ENCODE data around the gene SYNGR3. TPM values are rescaled to one million over a fixed set of nuclear protein-coding genes. Genes with fewer than 3 reads are reported as not detected.

Gene SYNGR3
- total and polyA plus RNA-seq, 2 of the 13 experiments (the other 11 are each of a cell fraction or from before 2014, with no cell fraction given), result 0.97 to 5.7 TPM

GRCh38 chr16:1984347-1985225 lies 5.2 kb upstream of the SYNGR3 start:
- intact Hi-C loops (cut with micrococcal nuclease; ENCODE audit: unreplicated experiment), result no loop called here
- DNase-seq (ENCODE audit: low spot score) (peak; percentile 39), FAIRE-seq (no peak), ATAC-seq (peak; percentile 11)
- Histone ChIP-seq H3K79me2 (ENCODE audit: insufficient read depth, low read length) (peaks cover 13% of the 10 kb centered on the region), H3K27ac (ENCODE audit: extremely low read length, insufficient read depth, low read length) (peak overlapping the region; percentile 97), H2AFZ (ENCODE audit: low read length) (no peak overlapping the region), H3K36me3 (replicated peaks in 1 of 2; ENCODE audit: control insufficient read depth in 1 of 2, insufficient read depth in 2 of 2, low read length in 2 of 2) (peaks cover 12 to 15% of the 10 kb centered on the region in 2 experiments; a peak in 4 of 5 replicates), H3K4me3 (replicated peaks in 1 of 3; ENCODE audit: insufficient read depth in 1 of 3, low read depth in 2 of 3, low read length in 3 of 3) (peak overlapping the region; percentile 81 to 93 (median 84)), H3K4me2 (ENCODE audit: low read depth, low read length) (peak overlapping the region; percentile 98), H3K27me3 (ENCODE audit: control insufficient read depth in 1 of 2, insufficient read depth in 2 of 2, low read length in 2 of 2) (peaks cover 0 to 4% of the 10 kb centered on the region in 2 experiments; a peak in 1 of 5 replicates), H3K9me3 (ENCODE audit: low read length) (no peaks in the 10 kb centered on the region), H4K20me1 (ENCODE audit: insufficient read depth, low read length) (no peaks in the 10 kb centered on the region), H3K9ac (ENCODE audit: insufficient read depth, low read depth, low read length) (peak overlapping the region; percentile 95), H3K4me1 (ENCODE audit: insufficient read depth, low read length) (peaks cover 62% of the 10 kb centered on the region)
- WGBS (ENCODE audit: low lambda C conversion rate), result 0% methylated on average over 13 of the region's 58 CpGs
- BruUV-seq (replicated peaks), result TSS peak; percentile 77
- ChIA-PET CTCF (ENCODE audit: low intra/inter-chr PET ratio, low total read pairs) (interaction anchor here (1.2 kb wide), 1 partner anchor 20 kb away, joined by 4 read pairs; no protein-coding TSS in a partner anchor), POLR2A (interaction anchor here (0.7 to 6.8 kb wide), 15 partner anchors 9 to 171 kb away, joined by 3 to 62 read pairs (median 6); partner anchors contain the start of genes MSRB1, RPS2, TBL3 and TRAF7)
- in situ Hi-C loops (cut with HindIII; ENCODE audit: extremely low pct_ligation_motif_present, low pct_unique_long_range_greater_than_20kb), result no loop called here
- TF ChIP-seq ZNF180 (CRISPR knock-in tag; IDR thresholded peaks at IDR 0.05; ENCODE audit: borderline replicate concordance, low read depth) (no peak), ZZZ3 (CRISPR knock-in tag; IDR thresholded peaks at IDR 0.05; ENCODE audit: borderline replicate concordance) (peak; percentile 53; the same call in 1 of the 2 replicates), FOXC1 (CRISPR knock-in tag; IDR thresholded peaks at IDR 0.05; ENCODE audit: borderline replicate concordance) (peak; percentile 54; the same call in 1 of the 2 replicates), CREBL2 (CRISPR knock-in tag; IDR thresholded peaks at IDR 0.05; ENCODE audit: borderline replicate concordance) (no peak), ZNF362 (CRISPR knock-in tag; IDR thresholded peaks at IDR 0.05; ENCODE audit: borderline replicate concordance) (no peak; the same call in 1 of the 2 replicates), NONO (IDR thresholded peaks at IDR 0.05) (no peak), NONO (CRISPR knock-in tag; conservative IDR thresholded peaks at IDR 0.05) (peak; percentile 46; the same call in 1 of the 2 replicates), MTA1 (CRISPR knock-in tag; IDR thresholded peaks at IDR 0.05; ENCODE audit: borderline replicate concordance) (peak; percentile 70; the same call in 1 of the 2 replicates), UBTF (CRISPR knock-in tag; IDR thresholded peaks at IDR 0.05) (peak; percentile 49; the same call in 1 of the 2 replicates), KMT2A (CRISPR knock-in tag; IDR thresholded peaks at IDR 0.05) (peak; percentile 58), PHF21A (CRISPR knock-in tag; IDR thresholded peaks at IDR 0.05) (peak; percentile 35; the same call in 1 of the 2 replicates), PTBP1 (IDR thresholded peaks at IDR 0.05; ENCODE audit: low read depth, low read length, poor library complexity, severe bottlenecking) (no peak), MYC (CRISPR knock-in tag; IDR thresholded peaks at IDR 0.05; ENCODE audit: borderline replicate concordance) (peak; percentile 38; the same call in 1 of the 2 replicates), ZNF431 (CRISPR knock-in tag; IDR thresholded peaks at IDR 0.05; ENCODE audit: borderline replicate concordance, low read depth) (no peak), ZMAT5 (CRISPR knock-in tag; IDR thresholded peaks at IDR 0.05; ENCODE audit: borderline replicate concordance, low read depth) (no peak)

All from HepG2 (cell line).